SW 1271 (cell line): Measurements from ENCODE around the gene MYD88.
A peak's percentile ranks its signal among the peaks of the same experiment; 100 is the strongest.

ENCODE experiments used
- DNase-seq, 2 experiments: peaks; one replicate each; lab custom pipeline; 2025; lab: John Stamatoyannopoulos, UW

MYD88 gene

GRCh38 chr3:38138349-38139190 is at the start of gene MYD88:
TSS of gene MYD88 (plus strand) at chr3:38138661. CDS start at chr3:38138701, 40 bp downstream.
- peak; percentile 26 to 68 for DNase-seq

DNA sequence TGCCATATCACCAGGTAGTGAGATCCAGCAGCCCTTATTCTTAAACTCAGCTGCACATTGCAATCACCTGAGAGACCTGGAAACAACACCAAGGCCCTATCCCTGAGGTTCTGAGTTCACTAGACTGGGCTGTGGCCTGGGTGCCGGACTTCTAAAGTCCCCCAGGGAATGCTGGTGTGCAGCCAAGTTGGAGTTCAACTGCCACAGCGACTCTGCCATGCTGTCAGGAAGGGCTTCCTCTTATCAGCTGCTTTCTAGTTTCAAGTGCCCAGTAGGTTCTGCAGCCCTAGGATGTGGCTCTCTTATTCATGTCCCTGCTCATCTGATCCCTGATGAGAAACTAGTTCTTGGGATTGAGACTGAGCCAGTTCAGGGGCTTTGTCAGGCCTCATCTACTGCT is 49.3 kb upstream of the MYD88 start:
- no peak for DNase-seq

DNA sequence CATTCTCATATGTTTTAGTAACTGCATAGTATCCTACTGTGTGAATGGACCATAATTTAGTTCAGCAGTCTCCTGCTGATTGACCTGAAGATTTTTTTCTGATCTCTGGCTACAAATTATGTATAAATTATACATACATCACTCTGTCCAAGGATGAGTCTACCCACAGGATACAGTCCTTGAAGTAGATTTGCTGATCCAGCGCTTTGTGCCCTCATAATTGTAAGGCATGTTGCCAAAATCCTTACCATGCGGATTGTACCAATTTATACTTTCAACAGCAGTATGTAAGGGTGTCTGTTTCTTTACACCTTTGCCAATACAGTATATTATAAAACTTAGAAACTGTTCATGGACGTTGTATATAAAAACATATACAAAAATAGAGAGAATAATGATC is 48.0 kb upstream of the MYD88 start:
- no peak for DNase-seq

- DNase-seq: no peak
Measured at GRCh38 chr3:38094999-38095398, 43.5 kb upstream of the MYD88 start.

DNA sequence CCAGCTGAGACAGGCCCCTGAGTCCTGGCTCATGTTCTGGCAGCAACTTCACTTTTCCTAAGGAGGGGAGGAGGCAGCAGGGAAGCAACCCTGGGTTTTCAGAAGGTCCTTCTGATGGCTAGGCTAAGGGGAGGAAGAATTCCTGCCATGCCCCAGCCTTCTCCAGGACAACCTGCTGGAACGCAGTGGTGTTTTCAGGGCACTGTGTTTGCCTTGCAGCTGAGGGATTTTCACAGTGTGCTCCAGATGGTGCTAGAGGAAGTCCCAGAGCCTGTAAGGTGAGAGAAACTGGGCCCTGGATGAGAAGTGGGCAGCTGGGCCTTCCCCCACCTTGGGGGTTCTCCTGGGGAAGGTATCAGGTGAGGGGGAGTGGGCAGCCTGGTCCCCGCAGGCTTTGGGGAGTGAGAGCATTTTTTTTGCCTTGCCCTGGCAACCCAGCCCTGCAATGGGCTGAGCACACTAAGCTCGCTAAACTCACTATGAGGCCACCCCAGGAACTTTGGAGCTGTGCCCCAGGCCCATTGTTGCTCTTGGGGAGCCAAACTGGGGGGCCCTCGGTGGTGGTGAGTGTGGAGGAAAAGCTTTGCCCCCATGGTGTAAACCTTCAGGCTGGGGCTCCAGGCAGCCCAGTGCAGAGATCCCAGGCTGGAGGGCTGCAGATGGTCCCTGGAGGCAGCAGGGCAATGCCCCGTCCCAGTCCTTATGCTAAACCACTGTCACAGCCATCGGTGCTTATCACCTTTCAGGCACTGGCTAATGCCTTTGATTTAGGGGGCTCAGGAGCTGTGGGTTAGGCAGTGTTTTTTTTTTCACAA is 42.6 kb upstream of the MYD88 start:
- no peak for DNase-seq

DNA sequence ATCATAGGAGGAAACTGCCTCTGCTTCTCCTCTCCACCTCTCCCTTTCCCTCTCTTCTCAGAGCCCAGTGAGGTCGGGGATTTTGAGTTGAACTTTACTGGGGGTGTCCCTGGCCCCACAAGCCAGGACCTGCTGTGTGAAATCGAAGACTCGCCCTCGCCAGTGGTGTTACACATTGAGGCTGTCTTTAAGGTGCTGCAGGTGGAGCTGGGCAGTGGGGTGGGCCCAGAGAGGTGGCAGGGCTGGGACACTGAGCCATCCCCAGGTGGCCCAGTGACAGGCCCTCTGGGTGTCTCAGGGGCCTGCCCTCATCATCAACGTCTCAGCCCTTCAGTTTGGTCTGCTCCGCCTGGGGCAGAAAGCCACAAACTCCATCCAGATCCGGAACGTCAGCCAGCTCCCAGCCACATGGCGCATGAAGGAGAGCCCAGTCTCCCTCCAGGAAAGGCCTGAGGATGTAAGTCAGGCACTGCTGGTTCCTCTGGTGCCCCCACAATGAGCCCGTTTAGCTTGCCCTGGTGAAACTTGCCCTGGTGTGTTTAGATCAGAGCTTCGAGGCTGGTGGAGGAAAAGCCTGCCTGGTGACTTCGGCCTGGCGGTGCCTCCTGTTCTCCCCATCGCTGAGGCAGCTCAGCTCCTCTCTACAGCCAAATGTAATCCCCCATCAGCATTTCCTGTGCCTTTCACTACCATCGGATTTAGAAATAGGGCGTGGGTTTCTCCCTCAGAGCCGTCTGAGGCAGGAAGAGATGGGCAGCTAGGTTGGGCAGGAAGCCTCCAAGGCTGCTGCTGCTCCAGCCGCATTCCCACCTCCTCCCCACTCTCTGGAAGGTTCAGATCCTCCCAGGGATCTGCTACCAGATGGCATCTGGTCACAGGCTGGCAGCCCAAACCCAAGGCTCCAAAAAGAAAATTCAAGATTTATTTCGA is 40.8 kb upstream of the MYD88 start:
- no peak for DNase-seq

GRCh38 chr3:38098376-38098723 is 40.1 kb upstream of the MYD88 start:
- no peak for DNase-seq

GRCh38 chr3:38099518-38099917 is 38.9 kb upstream of the MYD88 start:
- DNase-seq: no peak

GRCh38 chr3:38100498-38100897 is 38.0 kb upstream of the MYD88 start:
- DNase-seq: no peak

DNA sequence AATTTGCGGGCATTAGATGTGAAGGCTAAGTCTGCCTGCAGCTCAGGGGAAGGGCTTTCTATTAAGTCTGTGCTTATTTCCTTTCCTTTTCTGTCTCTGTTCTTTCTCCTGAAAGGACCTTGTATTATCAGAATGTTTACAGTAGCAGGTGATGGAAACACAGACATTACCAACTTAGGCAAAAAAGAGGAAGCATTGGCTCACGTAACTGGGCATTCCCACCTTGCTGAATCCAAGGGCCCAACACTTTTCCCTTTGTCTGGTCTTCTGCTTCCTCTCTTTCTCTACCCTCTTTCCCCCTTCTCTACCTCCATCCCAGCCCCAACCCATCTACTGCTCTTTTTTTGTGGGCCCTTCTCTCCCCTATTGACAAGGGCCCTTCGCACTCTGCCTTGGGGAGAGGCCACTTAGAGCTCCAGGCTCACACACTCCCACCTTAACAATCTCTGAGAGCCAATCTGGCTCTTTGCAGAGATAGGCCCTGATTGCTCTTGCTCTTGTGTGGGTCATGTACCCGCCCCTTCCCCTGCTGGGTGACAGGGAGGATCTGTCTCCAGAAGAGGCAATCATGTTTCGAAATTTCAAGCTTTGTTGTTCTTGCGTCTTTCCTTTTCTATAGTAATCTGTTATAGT is 36.5 kb upstream of the MYD88 start:
- no peak for DNase-seq

GRCh38 chr3:38102444-38102814 is 36.0 kb upstream of the MYD88 start:
- DNase-seq: no peak

DNA sequence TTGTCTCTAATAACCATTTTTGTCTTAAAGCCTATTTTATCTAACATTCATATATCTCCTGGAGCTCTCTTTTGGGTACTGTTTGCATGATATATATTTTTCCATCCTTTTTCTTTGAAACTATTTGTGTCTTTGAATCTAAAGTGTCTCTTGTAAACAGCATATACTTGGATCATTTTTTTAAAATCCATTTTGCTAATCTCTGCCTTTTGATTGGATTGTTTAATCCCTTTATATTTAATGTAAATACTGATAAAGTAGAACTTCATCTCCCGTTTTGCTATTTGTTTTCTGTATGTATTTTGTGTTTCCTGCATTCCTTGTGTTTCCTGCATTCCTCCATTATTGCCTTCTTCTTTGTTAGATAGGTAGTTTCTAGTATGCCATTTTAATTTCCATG is 32.9 kb upstream of the MYD88 start:
- no peak for DNase-seq

DNA sequence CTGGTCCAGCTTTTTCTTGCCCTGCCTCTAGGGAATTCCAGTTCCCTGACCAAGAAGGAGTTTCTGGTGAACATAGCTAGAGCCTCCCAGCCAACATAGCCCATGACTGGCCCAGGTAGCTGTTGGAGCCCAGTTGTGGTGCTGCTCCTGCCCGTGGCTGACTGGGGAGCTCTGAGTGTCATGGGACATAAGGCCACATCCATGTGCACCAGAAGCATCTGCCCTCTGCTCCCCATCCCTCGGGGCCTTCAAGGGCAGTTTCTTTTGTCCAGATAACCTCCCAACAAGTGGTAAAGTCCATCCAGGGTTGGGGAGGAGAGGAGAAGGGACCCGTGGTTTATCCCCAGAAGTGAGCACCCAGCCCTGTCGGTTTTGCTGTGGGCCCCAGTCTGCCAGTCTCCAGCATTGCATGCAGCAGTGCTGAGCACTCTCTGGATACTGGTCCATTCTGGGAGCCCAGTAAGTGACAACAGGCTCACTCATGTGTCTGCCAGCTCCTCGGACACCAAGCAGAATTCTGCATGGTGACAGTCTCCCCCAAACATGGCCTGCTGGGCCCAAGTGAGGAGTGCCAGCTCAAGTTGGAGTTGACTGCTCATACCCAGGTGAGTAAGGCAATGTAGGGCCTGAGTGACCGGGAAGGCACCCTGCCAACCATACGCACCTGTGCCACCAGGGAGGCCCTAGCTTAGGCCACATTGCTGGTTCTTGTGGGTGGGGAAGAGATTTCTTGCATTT is 30.4 kb upstream of the MYD88 start:
- no peak for DNase-seq

GRCh38 chr3:38108649-38109579 is 29.5 kb upstream of the MYD88 start:
- no peak for DNase-seq

DNA sequence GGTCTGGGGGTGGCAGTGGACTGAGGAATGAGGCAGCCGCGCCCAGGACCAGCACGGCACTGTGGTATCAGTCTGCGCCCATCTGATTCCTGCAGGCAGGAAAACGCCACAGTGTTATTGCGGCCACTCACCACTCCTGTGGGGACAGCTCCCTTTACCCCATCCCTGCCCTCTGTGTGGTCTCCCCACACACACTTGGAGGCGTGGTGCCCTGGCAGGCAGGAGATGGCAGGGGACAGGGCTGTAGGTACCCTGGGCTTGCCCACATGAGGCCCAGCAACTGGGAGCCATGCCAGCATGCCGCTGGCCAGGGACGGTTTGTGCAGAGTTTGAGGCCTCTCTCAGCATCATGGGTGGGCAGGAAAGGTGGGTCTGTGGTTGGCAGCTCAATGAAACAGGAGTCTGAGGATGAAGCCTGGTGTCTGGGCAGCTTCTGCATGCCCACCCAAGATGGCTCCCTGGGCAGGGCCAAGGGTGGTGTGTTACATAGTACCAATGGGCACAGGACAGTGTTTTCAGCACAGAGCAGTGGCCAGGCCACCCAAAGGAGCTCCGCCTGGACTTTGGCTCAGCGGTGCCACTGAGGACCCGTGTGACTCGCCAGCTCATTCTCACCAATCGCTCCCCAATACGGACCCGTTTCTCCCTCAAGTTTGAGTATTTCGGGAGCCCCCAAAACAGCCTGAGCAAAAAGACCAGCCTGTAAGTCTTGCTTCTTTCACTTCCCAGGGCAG is 28.7 kb upstream of the MYD88 start:
- no peak for DNase-seq

GRCh38 chr3:38110314-38111050 is 28.0 kb upstream of the MYD88 start:
- no peak for DNase-seq

DNA sequence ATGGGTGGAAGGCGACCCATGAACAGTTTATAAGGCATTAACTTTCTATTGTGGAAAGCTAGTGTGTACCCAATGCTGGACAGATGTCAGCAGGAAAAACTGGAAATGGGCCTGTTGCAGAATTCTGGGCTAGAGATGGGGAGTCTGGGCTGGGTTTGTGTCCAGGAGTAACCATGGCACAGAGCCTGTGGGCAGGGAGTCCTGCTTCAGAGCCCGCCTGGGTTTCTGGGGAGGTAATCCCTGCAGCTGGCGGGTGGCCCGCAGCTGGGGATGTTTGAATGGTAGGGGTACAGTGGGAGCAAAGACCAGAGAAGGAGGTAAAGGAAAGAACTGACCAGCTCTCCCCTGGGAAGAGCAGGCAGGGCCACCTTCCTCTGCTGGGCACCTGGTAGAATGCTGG is 27.3 kb upstream of the MYD88 start:
- DNase-seq: no peak

GRCh38 chr3:38111696-38112377 is 26.6 kb upstream of the MYD88 start:
- no peak for DNase-seq
